Sigmoid colon (tissue), 4 donors: ENCODE results near the gene PLPP3.

ENCODE experiments used
- CTCF ChIP-seq, 4 experiments: fragments of 450-650 bp in 3 of 4; fragments of 200-600 bp in 1 of 4; IDR thresholded peaks; one replicate each; pipeline ENCODE4 v1.5.1; 2016 to 2019; ENCODE audit warnings: antibody characterized with exemption in 4 of 4, mild to moderate bottlenecking in 3 of 4, moderate library complexity in 2 of 4
- EP300 ChIP-seq, 4 donors: sonication (generic); formaldehyde crosslinking; IDR thresholded peaks; one replicate each; pipeline ENCODE4 v1.6.1; 2017; ENCODE audit warnings: antibody characterized with exemption in 4 of 4
- POLR2A ChIP-seq, 2 donors: fragments of 450-650 bp; IDR thresholded peaks; one replicate each; pipeline ENCODE4 v1.6.1; 2016; ENCODE audit warnings: antibody characterized with exemption in 2 of 2, mild to moderate bottlenecking in 2 of 2, moderate library complexity in 2 of 2
- POLR2AphosphoS5 ChIP-seq, 4 donors: sonication (generic); formaldehyde crosslinking; IDR thresholded peaks; one replicate each; pipeline ENCODE4 v1.6.1; 2017; ENCODE audit warnings: antibody characterized with exemption in 4 of 4

DNA sequence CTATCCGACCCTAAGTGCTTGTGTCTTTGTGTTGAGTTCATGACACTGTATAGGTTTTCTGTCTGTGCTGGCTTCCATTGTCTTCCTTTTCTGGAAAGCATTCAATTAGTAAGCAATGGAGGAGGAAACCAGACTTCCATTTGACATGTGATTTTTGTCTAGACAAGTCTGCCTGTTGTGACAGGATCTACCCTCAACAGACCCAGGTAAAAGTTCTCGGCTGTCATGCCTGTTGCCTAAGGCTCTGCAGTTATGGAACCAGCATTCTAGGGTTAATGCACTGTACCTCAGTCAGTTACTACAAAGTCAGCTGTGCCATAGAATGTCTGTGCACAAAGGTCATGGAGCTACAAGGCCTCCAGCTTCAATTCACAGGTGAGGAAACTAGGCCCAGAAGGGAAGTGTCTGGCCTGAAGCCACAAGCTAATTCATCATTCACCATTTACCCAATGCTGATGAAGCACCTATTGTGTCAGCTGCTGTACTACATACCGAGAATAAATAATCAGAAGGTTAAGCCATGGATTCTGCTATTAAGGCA lies 72.3 kb downstream of the PLPP3 start:
- TF ChIP-seq CTCF (IDR thresholded peaks at IDR 0.05) = no peak
- TF ChIP-seq POLR2A (IDR thresholded peaks at IDR 0.05) = no peak
- no peak for TF ChIP-seq POLR2AphosphoS5 (IDR thresholded peaks at IDR 0.05)
- TF ChIP-seq EP300 (IDR thresholded peaks at IDR 0.05) = no peak
